ENCODE measurements around the gene RNF141. TPM values are rescaled to one million over a fixed set of nuclear protein-coding genes. Genes with fewer than 3 reads are reported as not detected.

Gene RNF141
- total RNA-seq, 1 experiment from 2014 or later, result 74.8 TPM

DNA sequence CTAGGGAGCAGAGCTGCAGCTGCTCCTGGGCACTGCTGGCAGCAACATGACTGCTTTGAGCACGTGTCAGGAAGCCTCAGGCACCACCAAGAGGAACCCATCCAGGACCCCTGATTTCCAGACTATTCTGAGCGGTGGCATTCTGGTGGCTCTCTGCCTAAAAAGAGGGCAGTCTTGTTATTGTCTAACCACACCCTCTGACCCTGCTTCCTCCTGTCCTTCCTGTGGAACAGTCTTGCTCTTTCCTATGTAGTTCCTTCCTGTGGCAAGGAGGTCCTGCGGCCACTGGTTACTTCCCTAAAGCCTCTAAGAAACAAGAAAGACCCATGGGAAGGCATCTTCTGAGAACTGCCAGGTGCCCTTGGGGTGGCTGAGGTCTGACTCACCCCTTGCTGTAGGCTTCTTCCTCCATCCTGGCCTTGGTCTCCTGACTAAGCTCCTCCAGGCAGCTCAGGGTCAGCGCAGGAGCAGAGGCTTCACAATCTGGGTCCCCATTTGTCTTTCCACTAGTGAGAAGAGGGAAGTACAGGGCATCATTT lies 40.6 kb upstream of the RNF141 start:
- H3K9me3 ChIP-seq, result no peaks in the 10 kb centered on the region
- no peaks in the 10 kb centered on the region for H3K36me3 ChIP-seq (ENCODE audit: control insufficient read depth, insufficient read depth, low read length)
- no peak for DNase-seq
- intact Hi-C loops (cut with micrococcal nuclease; ENCODE audit: unreplicated experiment), result no loop called here
- BruUV-seq (replicated peaks), result no TSS peak
- H3K4me1 Mint-ChIP-seq (ENCODE audit: low read depth, unreplicated experiment), result peaks cover 17% of the 10 kb centered on the region
- H3K36me3 Mint-ChIP-seq (ENCODE audit: insufficient read depth, unreplicated experiment), result no peaks in the 10 kb centered on the region
- no peak overlapping the region for H3K4me3 ChIP-seq (ENCODE audit: low read depth, low read length)
- ChIA-PET POLR2A (no interaction called here), CTCF (no interaction called here)
- peaks cover 12% of the 10 kb centered on the region; the same call in 1 of the 2 replicates for H3K4me1 ChIP-seq
- H3K27me3 ChIP-seq (replicated peaks; ENCODE audit: control insufficient read depth, insufficient read depth, low read length), result no peaks in the 10 kb centered on the region
- H3K9me3 Mint-ChIP-seq (ENCODE audit: unreplicated experiment), result no peaks in the 10 kb centered on the region
- H3K4me3 Mint-ChIP-seq (ENCODE audit: unreplicated experiment), result no peak overlapping the region
- TF ChIP-seq, protein P1, sequence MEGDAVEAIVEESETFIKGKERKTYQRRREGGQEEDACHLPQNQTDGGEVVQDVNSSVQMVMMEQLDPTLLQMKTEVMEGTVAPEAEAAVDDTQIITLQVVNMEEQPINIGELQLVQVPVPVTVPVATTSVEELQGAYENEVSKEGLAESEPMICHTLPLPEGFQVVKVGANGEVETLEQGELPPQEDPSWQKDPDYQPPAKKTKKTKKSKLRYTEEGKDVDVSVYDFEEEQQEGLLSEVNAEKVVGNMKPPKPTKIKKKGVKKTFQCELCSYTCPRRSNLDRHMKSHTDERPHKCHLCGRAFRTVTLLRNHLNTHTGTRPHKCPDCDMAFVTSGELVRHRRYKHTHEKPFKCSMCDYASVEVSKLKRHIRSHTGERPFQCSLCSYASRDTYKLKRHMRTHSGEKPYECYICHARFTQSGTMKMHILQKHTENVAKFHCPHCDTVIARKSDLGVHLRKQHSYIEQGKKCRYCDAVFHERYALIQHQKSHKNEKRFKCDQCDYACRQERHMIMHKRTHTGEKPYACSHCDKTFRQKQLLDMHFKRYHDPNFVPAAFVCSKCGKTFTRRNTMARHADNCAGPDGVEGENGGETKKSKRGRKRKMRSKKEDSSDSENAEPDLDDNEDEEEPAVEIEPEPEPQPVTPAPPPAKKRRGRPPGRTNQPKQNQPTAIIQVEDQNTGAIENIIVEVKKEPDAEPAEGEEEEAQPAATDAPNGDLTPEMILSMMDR (IDR thresholded peaks at IDR 0.05; ENCODE audit: insufficient read depth in 1 of 2, low read depth in 1 of 2, low read length in 1 of 2, severe bottlenecking in 1 of 2, unreplicated experiment in 1 of 2), result no peak
- H3K27ac Mint-ChIP-seq (ENCODE audit: unreplicated experiment), result no peak overlapping the region
- H3K27me3 Mint-ChIP-seq (ENCODE audit: insufficient read depth, unreplicated experiment), result no peaks in the 10 kb centered on the region

DNA sequence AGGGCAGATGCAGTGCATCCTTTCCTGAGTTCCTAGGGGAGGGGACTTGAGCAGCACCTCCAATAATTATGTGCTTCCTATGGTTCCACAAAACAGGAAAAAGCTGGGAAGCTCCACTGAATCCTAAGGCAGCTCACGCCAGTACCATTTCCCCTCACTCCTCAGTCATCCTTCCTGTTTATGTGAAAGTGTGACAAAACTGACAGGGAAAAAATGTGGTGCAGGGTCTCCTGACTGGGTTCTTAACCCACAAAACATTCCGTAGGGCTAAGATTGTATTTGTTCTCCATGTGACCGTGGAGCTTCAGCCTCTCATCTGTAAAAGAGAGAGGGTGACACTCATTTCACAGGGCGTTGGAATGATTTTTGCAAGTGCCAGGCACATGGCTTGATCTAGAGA lies 39.6 kb upstream of the RNF141 start:
- Histone ChIP-seq H3K27me3 (replicated peaks; ENCODE audit: control insufficient read depth, insufficient read depth, low read length) (no peaks in the 10 kb centered on the region), H3K4me3 (ENCODE audit: low read depth, low read length) (no peak overlapping the region), H3K9me3 (no peaks in the 10 kb centered on the region), H3K4me1 (peaks cover 11% of the 10 kb centered on the region; the same call in 1 of the 2 replicates), H3K36me3 (ENCODE audit: control insufficient read depth, insufficient read depth, low read length) (no peaks in the 10 kb centered on the region)
- Mint-ChIP-seq H3K9me3 (ENCODE audit: unreplicated experiment) (no peaks in the 10 kb centered on the region), H3K36me3 (ENCODE audit: insufficient read depth, unreplicated experiment) (no peaks in the 10 kb centered on the region), H3K27me3 (ENCODE audit: insufficient read depth, unreplicated experiment) (no peaks in the 10 kb centered on the region), H3K4me1 (ENCODE audit: low read depth, unreplicated experiment) (peaks cover 12% of the 10 kb centered on the region), H3K4me3 (ENCODE audit: unreplicated experiment) (no peak overlapping the region), H3K27ac (ENCODE audit: unreplicated experiment) (no peak overlapping the region)
- DNase-seq, result no peak
- ChIA-PET CTCF (no interaction called here), POLR2A (no interaction called here)
- intact Hi-C loops (cut with micrococcal nuclease; ENCODE audit: unreplicated experiment), result no loop called here
- no TSS peak for BruUV-seq (replicated peaks)
- TF ChIP-seq, protein P1 (IDR thresholded peaks at IDR 0.05; ENCODE audit: insufficient read depth in 1 of 2, low read depth in 1 of 2, low read length in 1 of 2, severe bottlenecking in 1 of 2, unreplicated experiment in 1 of 2), result no peak

DNA sequence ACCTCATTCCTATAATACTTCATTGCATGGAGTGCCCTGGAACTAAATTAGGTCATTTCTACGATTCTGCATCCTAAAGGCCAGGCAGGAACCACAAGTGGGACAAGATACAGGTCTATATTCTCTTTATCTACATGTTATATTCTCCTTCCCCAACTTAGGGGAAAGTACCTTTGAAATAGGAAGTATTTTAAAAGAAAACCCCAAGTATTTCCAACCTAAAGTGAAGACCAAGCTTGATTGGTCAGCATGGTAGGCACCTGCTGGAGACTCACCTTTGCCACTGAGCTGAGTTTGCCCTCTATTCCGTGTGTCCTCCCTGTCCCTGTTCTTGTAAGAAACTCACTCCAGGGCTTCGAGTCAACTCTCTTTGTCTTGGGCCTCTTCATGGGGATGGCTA lies 38.7 kb upstream of the RNF141 start:
- Mint-ChIP-seq H3K4me3 (ENCODE audit: unreplicated experiment) (no peak overlapping the region), H3K27ac (ENCODE audit: unreplicated experiment) (no peak overlapping the region), H3K27me3 (ENCODE audit: insufficient read depth, unreplicated experiment) (no peaks in the 10 kb centered on the region), H3K4me1 (ENCODE audit: low read depth, unreplicated experiment) (peaks cover 11% of the 10 kb centered on the region), H3K36me3 (ENCODE audit: insufficient read depth, unreplicated experiment) (no peaks in the 10 kb centered on the region), H3K9me3 (ENCODE audit: unreplicated experiment) (no peaks in the 10 kb centered on the region)
- Histone ChIP-seq H3K27me3 (replicated peaks; ENCODE audit: control insufficient read depth, insufficient read depth, low read length) (no peaks in the 10 kb centered on the region), H3K4me3 (ENCODE audit: low read depth, low read length) (no peak overlapping the region), H3K4me1 (peaks cover 2% of the 10 kb centered on the region; the same call in 1 of the 2 replicates), H3K36me3 (ENCODE audit: control insufficient read depth, insufficient read depth, low read length) (no peaks in the 10 kb centered on the region), H3K9me3 (no peaks in the 10 kb centered on the region)
- CTCF ChIA-PET, result no interaction called here
- no peak for DNase-seq
- POLR2A ChIA-PET, result no interaction called here
- TF ChIP-seq, protein P1 (IDR thresholded peaks at IDR 0.05; ENCODE audit: insufficient read depth in 1 of 2, low read depth in 1 of 2, low read length in 1 of 2, severe bottlenecking in 1 of 2, unreplicated experiment in 1 of 2), result no peak
- no TSS peak for BruUV-seq (replicated peaks)
- intact Hi-C loops (cut with micrococcal nuclease; ENCODE audit: unreplicated experiment), result no loop called here

All from Caco-2 (cell line).